Measurements from ENCODE around the gene TRIM2. TPM values are rescaled to one million over a fixed set of nuclear protein-coding genes. Genes with fewer than 3 reads are reported as not detected.

The TRIM2 gene
- total RNA-seq, 2 experiments from 2014 or later: 1.9 to 3.4 TPM

DNA sequence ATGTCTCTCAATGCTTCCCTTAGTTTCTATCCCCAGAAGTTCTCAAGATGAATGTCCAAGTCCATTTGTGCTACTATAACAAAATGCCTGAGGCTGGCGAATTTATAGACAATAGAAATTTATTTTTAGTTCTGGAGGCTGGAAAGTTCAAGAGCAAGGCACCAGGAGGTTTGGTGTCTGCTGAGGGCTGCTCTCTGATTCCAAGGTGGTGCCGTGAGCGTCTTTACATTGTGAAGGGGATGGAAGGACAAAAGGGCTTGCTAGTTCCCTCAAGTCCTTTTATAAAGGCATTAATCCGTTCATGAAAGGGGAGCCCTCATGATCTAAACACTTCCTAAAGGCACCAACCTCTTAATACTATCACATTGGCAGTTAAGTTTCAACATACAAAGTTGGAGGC, 12.3 kb downstream of the TRIM2 start:
- TF ChIP-seq, protein P1, sequence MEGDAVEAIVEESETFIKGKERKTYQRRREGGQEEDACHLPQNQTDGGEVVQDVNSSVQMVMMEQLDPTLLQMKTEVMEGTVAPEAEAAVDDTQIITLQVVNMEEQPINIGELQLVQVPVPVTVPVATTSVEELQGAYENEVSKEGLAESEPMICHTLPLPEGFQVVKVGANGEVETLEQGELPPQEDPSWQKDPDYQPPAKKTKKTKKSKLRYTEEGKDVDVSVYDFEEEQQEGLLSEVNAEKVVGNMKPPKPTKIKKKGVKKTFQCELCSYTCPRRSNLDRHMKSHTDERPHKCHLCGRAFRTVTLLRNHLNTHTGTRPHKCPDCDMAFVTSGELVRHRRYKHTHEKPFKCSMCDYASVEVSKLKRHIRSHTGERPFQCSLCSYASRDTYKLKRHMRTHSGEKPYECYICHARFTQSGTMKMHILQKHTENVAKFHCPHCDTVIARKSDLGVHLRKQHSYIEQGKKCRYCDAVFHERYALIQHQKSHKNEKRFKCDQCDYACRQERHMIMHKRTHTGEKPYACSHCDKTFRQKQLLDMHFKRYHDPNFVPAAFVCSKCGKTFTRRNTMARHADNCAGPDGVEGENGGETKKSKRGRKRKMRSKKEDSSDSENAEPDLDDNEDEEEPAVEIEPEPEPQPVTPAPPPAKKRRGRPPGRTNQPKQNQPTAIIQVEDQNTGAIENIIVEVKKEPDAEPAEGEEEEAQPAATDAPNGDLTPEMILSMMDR (IDR thresholded peaks at IDR 0.05): no peak
- no peak overlapping the region for H3K4me3 ChIP-seq (ENCODE audit: low read length)

DNA sequence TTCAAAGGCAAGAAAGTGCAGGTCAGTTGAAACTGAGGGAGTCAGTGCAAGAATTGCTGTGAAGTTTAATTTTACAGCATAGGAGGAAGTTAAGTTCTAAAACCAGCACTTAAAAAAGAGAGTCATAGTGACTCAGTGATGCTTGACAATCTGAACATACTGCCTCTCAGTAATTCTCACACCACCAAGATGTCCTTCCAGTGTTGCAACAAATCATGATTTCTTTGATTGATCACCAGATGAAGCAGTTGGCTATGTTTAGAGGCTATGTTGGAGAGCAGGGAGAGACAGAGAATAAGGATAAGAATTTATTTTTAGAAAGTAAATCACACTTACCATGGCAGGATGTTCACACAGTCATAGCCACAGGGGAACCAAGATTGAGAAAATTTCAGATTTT, 13.2 kb downstream of the TRIM2 start:
- Histone ChIP-seq H3K27me3 (ENCODE audit: control insufficient read depth in 1 of 2, insufficient read depth in 2 of 2, low read length in 2 of 2) (no peaks in the 10 kb centered on the region), H3K4me3 (ENCODE audit: low read length) (no peak overlapping the region), H3K36me3 (ENCODE audit: insufficient read depth, low read length) (no peaks in the 10 kb centered on the region), H3K27ac (ENCODE audit: low read depth in 1 of 2, low read length in 2 of 2) (no peak overlapping the region), H3K9me3 (ENCODE audit: control insufficient read depth in 1 of 2, insufficient read depth in 1 of 2, low read length in 2 of 2) (no peaks in the 10 kb centered on the region), H3K4me1 (ENCODE audit: insufficient read depth, low read length) (peaks cover 7% of the 10 kb centered on the region)
- ATAC-seq (ENCODE audit: poor library complexity): no peak
- intact Hi-C loops (cut with DNase I, micrococcal nuclease): no loop called here
- no peak for DNase-seq
- H3K36me3 Mint-ChIP-seq (ENCODE audit: low read depth): no peaks in the 10 kb centered on the region
- ChIA-PET CTCF (no interaction called here), POLR2A (no interaction called here)
- H3K27me3 Mint-ChIP-seq: no peaks in the 10 kb centered on the region
- no peak overlapping the region for H3K27ac Mint-ChIP-seq
- H3K9me3 Mint-ChIP-seq: no peaks in the 10 kb centered on the region
- peaks cover 6% of the 10 kb centered on the region for H3K4me1 Mint-ChIP-seq (ENCODE audit: low read depth)
- no peak overlapping the region for H3K4me3 Mint-ChIP-seq
- TF ChIP-seq, protein P1 (IDR thresholded peaks at IDR 0.05): no peak

More for the DNA sequence above, 12.3 kb downstream of the TRIM2 start:
- Mint-ChIP-seq H3K4me1 (ENCODE audit: low read depth) (no peaks in the 10 kb centered on the region), H3K27me3 (no peaks in the 10 kb centered on the region), H3K36me3 (ENCODE audit: low read depth) (no peaks in the 10 kb centered on the region), H3K27ac (no peak overlapping the region), H3K9me3 (no peaks in the 10 kb centered on the region), H3K4me3 (no peak overlapping the region)
- ChIA-PET CTCF (interaction anchor here (1.0 kb wide), 1 partner anchor 10 kb away, joined by 3 read pairs; no protein-coding TSS in a partner anchor), POLR2A (no interaction called here)
- Histone ChIP-seq H3K27ac (ENCODE audit: low read depth in 1 of 2, low read length in 2 of 2) (no peak overlapping the region), H3K4me1 (ENCODE audit: insufficient read depth, low read length) (no peaks in the 10 kb centered on the region), H3K9me3 (ENCODE audit: control insufficient read depth in 1 of 2, insufficient read depth in 1 of 2, low read length in 2 of 2) (no peaks in the 10 kb centered on the region), H3K36me3 (ENCODE audit: insufficient read depth, low read length) (no peaks in the 10 kb centered on the region), H3K27me3 (ENCODE audit: control insufficient read depth in 1 of 2, insufficient read depth in 2 of 2, low read length in 2 of 2) (no peaks in the 10 kb centered on the region)
- DNase-seq (no peak), ATAC-seq (ENCODE audit: poor library complexity) (no peak)
- intact Hi-C loops (cut with DNase I, micrococcal nuclease): no loop called here

DNA sequence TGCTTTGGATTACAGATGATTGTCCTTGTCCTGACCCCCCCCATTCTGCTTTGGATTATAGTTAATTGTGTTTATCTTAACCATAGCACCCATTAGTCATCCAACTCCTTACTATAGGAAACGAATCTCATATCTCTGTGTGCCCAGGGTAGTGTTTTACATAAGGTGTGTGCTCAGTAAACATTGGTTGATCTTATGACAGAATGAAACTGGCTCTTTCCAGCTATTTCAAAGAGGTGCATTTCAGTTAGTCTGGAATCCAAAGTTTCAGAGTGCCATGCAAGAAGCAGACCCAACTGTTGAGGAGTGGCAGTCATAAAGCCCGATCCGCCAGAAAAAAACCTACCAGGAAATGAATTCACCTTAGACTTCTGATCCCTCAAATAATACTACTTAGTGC, 14.7 kb downstream of the TRIM2 start:
- ATAC-seq (ENCODE audit: poor library complexity): no peak
- intact Hi-C loops (cut with DNase I, micrococcal nuclease): no loop called here
- Mint-ChIP-seq H3K4me3 (no peak overlapping the region), H3K36me3 (ENCODE audit: low read depth) (no peaks in the 10 kb centered on the region), H3K9me3 (no peaks in the 10 kb centered on the region), H3K27me3 (no peaks in the 10 kb centered on the region), H3K4me1 (ENCODE audit: low read depth) (peaks cover 16% of the 10 kb centered on the region), H3K27ac (no peak overlapping the region)
- POLR2A ChIA-PET: no interaction called here
- DNase-seq: no peak
- Histone ChIP-seq H3K4me1 (ENCODE audit: insufficient read depth, low read length) (peaks cover 22% of the 10 kb centered on the region), H3K36me3 (ENCODE audit: insufficient read depth, low read length) (no peaks in the 10 kb centered on the region), H3K27me3 (ENCODE audit: control insufficient read depth in 1 of 2, insufficient read depth in 2 of 2, low read length in 2 of 2) (no peaks in the 10 kb centered on the region), H3K4me3 (ENCODE audit: low read length) (no peak overlapping the region), H3K27ac (ENCODE audit: low read depth in 1 of 2, low read length in 2 of 2) (no peak overlapping the region), H3K9me3 (ENCODE audit: control insufficient read depth in 1 of 2, insufficient read depth in 1 of 2, low read length in 2 of 2) (no peaks in the 10 kb centered on the region)
- CTCF ChIA-PET: no interaction called here
- TF ChIP-seq, protein P1 (IDR thresholded peaks at IDR 0.05): no peak
